IPS DF 19.7 (cell line): Measurements from ENCODE around the gene LGALS14.
"Not testable (repeated sequence)": the region's sequence is repeated elsewhere in the genome, so short reads cannot be mapped to it uniquely, and the experiment has no call there.

ENCODE experiments used
- DNase-seq: peaks from one replicate; pipeline ENCODE4 v3.0.0-alpha.2; 2013; ENCODE audit warnings: low read depth, low spot score

LGALS14 gene, protein sequence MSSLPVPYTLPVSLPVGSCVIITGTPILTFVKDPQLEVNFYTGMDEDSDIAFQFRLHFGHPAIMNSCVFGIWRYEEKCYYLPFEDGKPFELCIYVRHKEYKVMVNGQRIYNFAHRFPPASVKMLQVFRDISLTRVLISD

GRCh38 chr19:39704181-39705044 lies at the start of gene LGALS14:
TSS of gene LGALS14 (plus strand) at chr19:39704481. CDS start at chr19:39704529, 48 bp downstream.
- no peak for DNase-seq

- DNase-seq = no peak
Measured at GRCh38 chr19:39655613-39656012, 48.7 kb upstream of the LGALS14 start, which contains the start of gene LGALS16. TSS of gene LGALS16 (plus strand) at chr19:39655913. CDS start at chr19:39655962, 49 bp downstream.

- DNase-seq = no peak
Measured at GRCh38 chr19:39659791-39660190, 44.5 kb upstream of the LGALS14 start.

DNA sequence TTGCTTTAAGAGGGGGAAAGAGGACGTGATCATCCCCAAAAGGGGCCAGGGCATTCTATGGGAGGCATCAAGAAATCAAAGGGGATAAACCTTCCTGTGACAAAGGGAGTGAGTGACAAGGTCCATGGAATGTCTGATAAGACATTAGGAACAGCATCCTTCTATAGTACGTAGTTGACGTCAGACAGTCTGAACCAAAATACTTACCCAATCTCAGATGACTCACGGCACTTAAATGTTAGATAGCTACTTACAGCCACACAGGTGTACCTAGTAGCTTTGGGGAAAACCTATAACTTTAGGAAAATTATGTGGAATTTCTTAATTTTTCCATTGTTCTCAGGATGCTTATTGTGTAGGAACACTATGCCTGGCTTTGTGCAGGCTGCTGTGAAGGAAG lies 43.6 kb upstream of the LGALS14 start:
- no peak for DNase-seq

DNA sequence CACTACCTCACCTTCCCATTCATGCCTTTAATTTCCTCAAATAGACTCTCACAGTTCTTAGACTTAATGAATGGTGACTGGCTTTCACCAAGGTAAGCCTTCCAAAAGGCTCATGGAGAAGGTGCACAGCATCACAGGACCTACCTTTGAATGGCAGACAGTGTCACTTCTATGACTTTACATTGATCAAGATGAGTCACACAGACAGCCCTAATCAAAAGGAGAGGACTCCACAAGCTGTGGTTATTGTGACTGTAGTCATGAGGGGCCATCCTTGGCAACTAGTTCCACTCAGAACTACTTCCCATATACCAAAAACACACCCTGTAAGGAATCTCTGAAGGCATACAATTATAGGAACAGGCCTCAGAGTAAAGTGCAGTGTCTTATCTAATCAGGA lies 42.7 kb upstream of the LGALS14 start:
- no peak for DNase-seq

GRCh38 chr19:39669860-39670259 lies 34.4 kb upstream of the LGALS14 start:
- not testable (repeated sequence) for DNase-seq

DNA sequence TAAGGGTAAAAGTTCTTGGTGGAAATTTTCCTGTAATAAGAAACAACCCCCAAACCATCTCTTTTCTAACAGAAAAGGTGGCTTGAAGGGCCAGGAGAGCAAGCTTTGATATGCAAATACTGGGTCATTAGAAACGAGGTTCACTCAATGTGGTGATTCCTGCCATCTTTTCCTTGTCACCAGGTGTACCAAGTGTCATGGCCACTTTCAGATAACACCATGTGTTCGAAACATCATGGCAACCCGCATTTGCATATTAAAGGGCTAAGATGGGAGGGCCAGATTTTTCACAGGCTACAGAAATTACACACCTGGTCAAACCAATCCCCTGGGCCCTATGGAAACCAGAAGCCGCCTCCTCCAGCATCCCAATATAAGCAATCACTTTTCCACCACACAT lies 33.3 kb upstream of the LGALS14 start:
- no peak for DNase-seq

- DNase-seq = no peak
Measured at GRCh38 chr19:39671739-39672363, 32.4 kb upstream of the LGALS14 start.

GRCh38 chr19:39672473-39672872 lies 31.8 kb upstream of the LGALS14 start:
- DNase-seq = no peak

DNA sequence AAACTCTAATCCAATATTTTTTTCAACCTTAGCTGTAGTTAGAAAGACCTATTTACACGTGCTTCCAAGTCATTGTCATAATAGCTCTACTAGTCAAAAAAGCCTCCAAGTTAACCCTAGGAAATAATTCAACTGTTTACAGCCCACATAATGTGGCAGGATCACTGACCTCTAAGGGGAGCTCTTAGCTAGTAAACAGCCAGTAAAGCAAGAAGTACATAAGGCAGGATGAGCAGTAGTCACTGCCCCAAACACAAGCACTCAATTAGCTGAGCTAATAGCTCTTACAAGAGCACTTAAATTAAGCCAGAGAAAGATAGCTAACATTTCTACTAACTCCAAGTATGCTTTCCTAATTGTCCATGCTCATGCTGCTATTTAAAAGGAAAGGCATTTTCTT lies 30.4 kb upstream of the LGALS14 start:
- not testable (repeated sequence) for DNase-seq

- DNase-seq = no peak
Measured at GRCh38 chr19:39676004-39676403, 28.3 kb upstream of the LGALS14 start.

DNA sequence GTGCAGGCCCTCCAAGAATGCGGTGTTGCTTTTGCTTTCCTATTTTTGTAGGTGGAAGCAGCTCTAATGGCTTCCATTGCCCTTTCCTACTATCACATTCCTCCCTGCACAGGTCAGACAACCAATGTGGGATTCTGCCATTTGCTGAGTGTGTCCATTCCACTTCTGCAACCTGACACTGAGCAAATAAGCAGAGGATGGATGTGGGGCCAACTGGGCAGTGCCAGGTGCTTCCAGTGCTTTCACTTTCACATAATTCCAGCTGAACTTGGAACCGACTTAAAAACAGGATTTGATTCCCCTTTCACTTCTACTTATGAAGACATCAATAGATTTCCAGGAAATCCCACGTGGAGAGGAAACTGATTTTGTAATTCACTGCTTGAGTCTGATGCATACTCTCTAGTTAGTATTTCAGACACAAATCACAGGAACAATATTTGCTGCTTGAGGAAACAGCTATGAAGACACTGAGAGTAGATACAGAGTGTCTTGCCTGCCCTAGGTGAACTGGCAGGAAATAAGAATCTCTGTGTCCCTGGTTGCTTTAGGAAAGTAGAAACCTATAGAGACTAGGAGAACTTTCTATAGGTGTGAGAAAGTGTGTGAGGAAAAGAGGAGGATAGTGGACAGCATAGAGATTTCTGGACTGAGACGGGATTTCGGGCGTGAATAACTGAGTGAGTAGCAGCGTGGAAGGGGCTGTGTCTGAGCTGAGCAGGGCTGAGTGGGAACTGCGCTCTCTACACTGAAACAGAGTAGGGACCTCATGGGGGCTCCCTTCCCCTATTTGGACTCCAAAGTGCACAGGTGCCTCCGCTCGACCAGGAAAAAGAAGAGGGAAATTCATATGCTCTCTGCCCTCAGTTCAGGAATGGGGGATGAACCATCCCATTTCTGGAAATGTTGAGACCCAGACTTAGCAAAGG lies 26.1 kb upstream of the LGALS14 start:
- no peak for DNase-seq

DNA sequence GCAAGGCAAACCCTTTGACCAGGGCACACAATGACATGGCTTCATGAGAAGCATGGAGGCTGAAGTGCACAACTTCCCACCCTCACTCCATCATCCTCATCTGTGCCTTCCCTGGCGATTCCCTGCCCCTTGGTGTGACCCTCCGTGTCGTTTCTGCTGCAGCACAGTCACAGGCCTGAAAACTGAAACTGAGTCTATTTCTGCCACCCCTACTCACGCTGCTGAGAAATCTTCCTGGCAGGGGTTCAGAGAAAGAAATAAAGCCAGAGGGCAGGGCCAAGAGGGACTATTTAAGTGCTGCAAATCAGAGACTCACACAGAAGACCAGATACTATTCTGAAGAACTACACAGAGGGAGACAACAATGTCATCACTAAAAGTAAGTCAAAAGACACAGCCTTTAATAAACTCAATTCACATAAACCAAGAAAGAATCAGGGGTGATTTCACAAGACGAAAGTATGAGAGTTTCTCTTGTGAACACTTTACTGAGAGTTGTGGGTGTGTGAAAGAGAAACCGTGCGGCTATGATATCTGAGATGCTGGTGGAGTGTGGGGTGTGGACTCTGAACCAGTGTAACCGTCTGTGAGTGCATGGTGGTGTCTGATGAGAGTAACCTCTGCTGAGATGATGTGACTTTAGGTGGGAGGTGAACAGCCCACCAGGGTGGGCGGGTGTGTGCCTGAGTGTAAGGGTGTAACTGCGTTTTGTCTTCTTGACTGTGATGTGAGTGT lies 25.1 kb upstream of the LGALS14 start:
- no peak for DNase-seq

- DNase-seq = no peak
Measured at GRCh38 chr19:39679791-39680168, 24.5 kb upstream of the LGALS14 start.

DNA sequence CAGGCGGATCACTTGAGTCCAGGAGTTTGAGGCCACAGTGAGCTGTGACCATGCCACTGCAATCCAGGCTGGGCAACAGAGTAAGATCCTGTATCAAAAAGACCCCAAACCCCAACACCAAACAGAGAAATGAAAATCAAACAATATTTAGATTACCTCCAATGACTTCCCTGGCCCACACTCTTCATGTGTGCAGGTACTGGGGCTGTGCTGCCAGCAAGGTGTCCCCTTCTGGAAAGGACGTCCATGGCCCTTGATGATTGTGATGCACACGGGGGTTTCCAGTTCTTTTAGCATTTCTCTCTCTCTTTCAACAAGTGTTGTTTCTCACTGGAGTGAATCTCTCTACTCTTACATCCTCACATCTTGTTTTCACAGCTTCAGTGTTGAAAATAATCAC lies 23.7 kb upstream of the LGALS14 start:
- no peak for DNase-seq

- no peak for DNase-seq
Measured at GRCh38 chr19:39681416-39681815, 22.9 kb upstream of the LGALS14 start.

- no peak for DNase-seq
Measured at GRCh38 chr19:39684267-39684666, 20.0 kb upstream of the LGALS14 start.

DNA sequence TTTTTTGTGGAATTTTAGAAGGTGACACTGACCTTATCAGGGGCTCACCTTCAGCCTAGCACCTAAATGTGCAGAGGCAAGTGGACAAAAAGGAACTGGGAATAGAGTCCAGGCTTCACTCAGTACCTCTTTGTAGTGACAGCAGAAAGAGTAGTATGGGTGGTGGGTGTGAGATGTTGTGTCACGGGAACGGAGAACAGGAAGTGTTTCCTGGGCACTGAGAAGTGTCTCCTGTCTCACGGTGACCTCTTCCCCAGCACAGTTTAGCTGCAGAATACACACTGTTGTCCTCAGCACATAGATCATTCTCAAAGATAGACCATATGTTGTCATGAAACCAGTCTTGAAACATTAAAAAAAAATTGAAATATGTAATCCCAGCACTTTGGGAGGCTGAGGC lies 17.5 kb upstream of the LGALS14 start:
- DNase-seq = no peak

DNA sequence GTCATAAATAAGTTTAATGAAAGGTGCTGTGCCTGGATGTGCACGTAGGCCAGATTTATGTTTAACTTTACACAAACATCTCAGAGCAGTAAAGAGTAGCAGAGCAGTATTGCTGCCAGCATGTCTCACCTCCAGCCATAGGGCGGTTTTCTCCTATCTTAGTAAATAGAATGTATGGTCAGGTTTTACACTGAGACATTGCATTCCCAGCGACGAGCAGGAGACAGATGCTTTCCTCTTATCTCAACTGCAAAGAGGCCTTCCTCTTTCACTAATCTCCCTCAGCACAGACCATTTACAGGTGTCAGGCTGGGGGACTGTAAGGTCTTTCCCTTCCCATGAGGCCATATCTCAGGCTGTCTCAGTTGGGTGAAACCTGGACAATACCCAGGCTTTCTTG lies 15.6 kb upstream of the LGALS14 start:
- DNase-seq = not testable (repeated sequence)

- DNase-seq = no peak
Measured at GRCh38 chr19:39692166-39692565, 12.1 kb upstream of the LGALS14 start.

GRCh38 chr19:39692822-39693221 lies 11.5 kb upstream of the LGALS14 start:
- DNase-seq = no peak
